ENCODE data around the gene TMEM54. TPM values are rescaled to one million over a fixed set of nuclear protein-coding genes. Genes with fewer than 3 reads are reported as not detected.

TMEM54 gene
- total and polyA plus RNA-seq, 9 of the 15 experiments (the other 6 are each of a cell fraction or from before 2014, with no cell fraction given): 1.00 to 16.2 (median 8.2) TPM

- no peak for TF ChIP-seq RERE (CRISPR knock-in tag; IDR thresholded peaks at IDR 0.05; ENCODE audit: borderline replicate concordance)
- TF ChIP-seq CTCF (IDR thresholded peaks at IDR 0.05 in 2 of 3, conservative IDR thresholded peaks at IDR 0.05 in 1 of 3; ENCODE audit: insufficient read depth in 2 of 3, low read depth in 1 of 3, low read length in 3 of 3): 0 out of 6 replicates have a peak, but pooled peaks of 1 of the 3 experiments have one; percentile 30
Observed at GRCh38 chr1:32924881-32925344, 23.7 kb upstream of the TMEM54 start (continued).

Measured in K562 (cell line).